PC-3 (cell line): ENCODE data around the gene FOXD1. TPM values are rescaled to one million over a fixed set of nuclear protein-coding genes. Genes with fewer than 3 reads are reported as not detected.

Source experiments
- ATAC-seq: fragments of 200-7000 bp; cut with Tn5 transposase; 2 replicates; pipeline ENCODE4 v1.9.1; 2020; ENCODE audit warnings: mild to moderate bottlenecking, moderate library complexity
- BruUV-seq: library from RNA; stranded (reverse); fragments of 400-500 nt; replicated peaks from 2 replicates; lab custom pipeline; 2021; lab: Mats Ljungman, UMichigan
- CTCF ChIA-PET: fragments of 300-600 bp; sonication (Branson Sonifier 250); formaldehyde crosslinking; loops from one replicate; lab custom pipeline; 2022; ENCODE audit warnings: antibody characterized with exemption; lab: Charles Lee
- POLR2A ChIA-PET: fragments of 300-600 bp; sonication (Branson Sonifier 250); formaldehyde crosslinking; loops from one replicate; lab custom pipeline; 2022; ENCODE audit warnings: antibody characterized with exemption; ENCODE audit not compliant: unreplicated experiment; lab: Charles Lee
- DNase-seq: peaks from one replicate; pipeline ENCODE4 v3.0.0-alpha.2; 2015
- H2AFZ ChIP-seq: fragments of 300-600 bp; sonication (generic); 2 replicates; pipeline ENCODE4 v1.6.0; 2016; ENCODE audit warnings: antibody characterized with exemption, low read length
- H3F3A ChIP-seq: fragments of 300-600 bp; sonication (generic); one replicate; pipeline ENCODE4 v1.6.0; 2017; ENCODE audit warnings: antibody characterized with exemption, low read length, control low read depth, mild to moderate bottlenecking; ENCODE audit not compliant: unreplicated experiment
- H3K27ac ChIP-seq: fragments of 300-600 bp; sonication (generic); 2 replicates; pipeline ENCODE4 v1.5.1; 2016; ENCODE audit warnings: mild to moderate bottlenecking, low read length
- H3K27me3 ChIP-seq: fragments of 300-600 bp; sonication (generic); 2 replicates; pipeline ENCODE4 v1.6.1; 2016; ENCODE audit warnings: low read length, mixed read lengths
- H3K36me3 ChIP-seq: fragments of 300-600 bp; sonication (generic); 2 replicates; pipeline ENCODE4 v1.6.1; 2016; ENCODE audit warnings: low read depth, mixed run types, low read length, mixed read lengths
- H3K4me1 ChIP-seq: fragments of 300-600 bp; sonication (generic); 2 replicates; pipeline ENCODE4 v1.5.1; 2016; ENCODE audit warnings: low read length; ENCODE audit not compliant: insufficient read depth
- H3K4me2 ChIP-seq: fragments of 300-600 bp; sonication (generic); 2 replicates; pipeline ENCODE4 v1.6.0; 2016; ENCODE audit warnings: low read length
- H3K4me3 ChIP-seq: fragments of 300-600 bp; sonication (generic); 2 replicates; pipeline ENCODE4 v1.5.1; 2016; ENCODE audit warnings: mild to moderate bottlenecking, low read length, mixed read lengths
- H3K79me2 ChIP-seq: fragments of 300-600 bp; sonication (generic); 2 replicates; pipeline ENCODE4 v1.6.1; 2017; ENCODE audit warnings: low read length, mixed read lengths
- H3K9ac ChIP-seq: fragments of 300-600 bp; sonication (generic); 2 replicates; pipeline ENCODE4 v1.6.0; 2016; ENCODE audit warnings: mild to moderate bottlenecking, low read length
- H3K9me2 ChIP-seq: fragments of 300-600 bp; sonication (generic); replicated peaks from 2 replicates; pipeline ENCODE4 v1.6.1; 2016; ENCODE audit warnings: mixed run types, low read length, mixed read lengths
- H3K9me3 ChIP-seq: fragments of 300-600 bp; sonication (generic); 2 replicates; pipeline ENCODE4 v1.6.1; 2016; ENCODE audit warnings: low read length, mixed read lengths
- H4K20me1 ChIP-seq: fragments of 300-600 bp; sonication (generic); 2 replicates; pipeline ENCODE4 v1.6.1; 2016; ENCODE audit warnings: low read length, mixed read lengths
- CTCF ChIP-seq: fragments of 300-600 bp; sonication (generic); conservative IDR thresholded peaks from 2 replicates; pipeline ENCODE4 v1.5.1; 2017; ENCODE audit warnings: antibody characterized with exemption, low read depth, mild to moderate bottlenecking, low read length
- EZH2 ChIP-seq: fragments of 300-600 bp; sonication (generic); IDR thresholded peaks from one replicate; pipeline ENCODE4 v1.6.1; 2017; ENCODE audit warnings: antibody characterized with exemption, mild to moderate bottlenecking, low read length; ENCODE audit not compliant: unreplicated experiment
- EZH2phosphoT487 ChIP-seq: fragments of 300-600 bp; sonication (generic); IDR thresholded peaks from 2 replicates; pipeline ENCODE4 v1.6.1; 2018; ENCODE audit warnings: mild to moderate bottlenecking, antibody characterized with exemption, low read length, borderline replicate concordance
- intact Hi-C: fragments of 100-400 bp; cut with micrococcal nuclease; formaldehyde crosslinking; loops from 2 replicates; pipeline ENCODE4 v1.9.0; 2023
- total RNA-seq: library from RNA; depleted of rRNA; stranded (reverse); fragments of >200 nt; gene quantifications from 2 replicates; pipeline ENCODE4 v1.2.3, GENCODE V29; 2014

FOXD1 gene
- total RNA-seq, 1 experiment from 2014 or later: 10.3 TPM

DNA sequence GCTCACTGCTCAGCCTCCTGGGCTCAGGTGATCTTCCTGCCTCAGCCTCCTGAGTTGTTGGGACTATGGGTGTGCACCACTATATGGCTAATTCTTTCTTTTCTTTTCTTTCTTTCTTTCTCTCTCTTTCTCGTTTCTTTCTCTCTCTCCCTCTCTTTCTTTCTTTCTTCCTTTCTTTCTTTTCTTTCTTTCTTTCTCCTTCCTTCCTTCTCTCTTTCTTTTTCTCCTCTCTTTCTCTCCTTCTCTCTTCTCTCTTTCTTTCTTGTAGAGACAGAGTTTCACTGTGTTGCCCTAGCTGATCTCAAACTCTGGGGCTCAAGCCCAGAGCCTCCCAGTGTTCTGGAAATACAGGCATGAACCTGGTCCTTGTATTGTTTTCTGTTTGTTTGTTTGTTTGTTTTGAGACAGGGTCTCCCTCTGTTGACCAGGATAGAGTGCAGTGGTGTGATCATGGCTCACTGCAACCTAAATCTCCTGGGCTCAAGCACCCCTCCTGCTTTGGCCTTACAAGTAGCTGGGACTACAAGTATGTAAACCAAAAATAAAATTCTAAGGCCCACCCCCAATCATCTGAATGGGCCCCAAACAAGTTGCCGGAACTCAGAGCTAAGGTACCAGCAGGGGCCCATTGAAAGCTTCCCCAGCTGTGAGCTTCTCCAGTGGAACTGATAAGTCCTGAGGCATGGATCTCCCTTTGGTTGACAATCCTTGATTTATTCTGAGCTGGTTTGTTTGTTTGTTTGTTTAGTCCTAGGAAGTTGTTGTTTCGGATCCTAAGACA, 37.7 kb upstream of the FOXD1 start:
- H3K9ac ChIP-seq: no peak overlapping the region
- no peak for ATAC-seq
- no peaks in the 10 kb centered on the region for H3K36me3 ChIP-seq
- H3K79me2 ChIP-seq: no peaks in the 10 kb centered on the region
- no peaks in the 10 kb centered on the region for H4K20me1 ChIP-seq
- TF ChIP-seq EZH2: no peak
- TF ChIP-seq CTCF: no peak
- no peak for TF ChIP-seq EZH2phosphoT487
- H3F3A ChIP-seq: no peaks in the 10 kb centered on the region
- no peak overlapping the region for H3K4me3 ChIP-seq
- intact Hi-C loops: no loop called here
- no peak overlapping the region for H2AFZ ChIP-seq
- CTCF ChIA-PET: no interaction called here
- H3K4me2 ChIP-seq: no peak overlapping the region
- no peaks in the 10 kb centered on the region; the same call in 1 of the 2 replicates for H3K4me1 ChIP-seq
- no peak for DNase-seq
- H3K9me3 ChIP-seq: no peaks in the 10 kb centered on the region
- H3K9me2 ChIP-seq: no peaks in the 10 kb centered on the region
- no peak overlapping the region for H3K27ac ChIP-seq
- POLR2A ChIA-PET: no interaction called here
- BruUV-seq: no TSS peak
- no peaks in the 10 kb centered on the region for H3K27me3 ChIP-seq

GRCh38 chr5:73485715-73486114, 37.1 kb upstream of the FOXD1 start:
- Histone ChIP-seq H3K27me3 (no peaks in the 10 kb centered on the region), H2AFZ (no peak overlapping the region), H3K4me2 (no peak overlapping the region), H3K9me3 (no peaks in the 10 kb centered on the region), H3K9me2 (no peaks in the 10 kb centered on the region), H3K79me2 (no peaks in the 10 kb centered on the region), H3K36me3 (no peaks in the 10 kb centered on the region), H3K4me3 (no peak overlapping the region), H3K27ac (no peak overlapping the region), H3F3A (no peaks in the 10 kb centered on the region), H4K20me1 (no peaks in the 10 kb centered on the region), H3K9ac (no peak overlapping the region), H3K4me1 (no peaks in the 10 kb centered on the region; the same call in 1 of the 2 replicates)
- ChIA-PET POLR2A (no interaction called here), CTCF (no interaction called here)
- intact Hi-C loops: no loop called here
- no peak for ATAC-seq
- no peak for TF ChIP-seq EZH2
- TF ChIP-seq EZH2phosphoT487: no peak
- TF ChIP-seq CTCF: no peak
- DNase-seq: no peak
- BruUV-seq: no TSS peak

DNA sequence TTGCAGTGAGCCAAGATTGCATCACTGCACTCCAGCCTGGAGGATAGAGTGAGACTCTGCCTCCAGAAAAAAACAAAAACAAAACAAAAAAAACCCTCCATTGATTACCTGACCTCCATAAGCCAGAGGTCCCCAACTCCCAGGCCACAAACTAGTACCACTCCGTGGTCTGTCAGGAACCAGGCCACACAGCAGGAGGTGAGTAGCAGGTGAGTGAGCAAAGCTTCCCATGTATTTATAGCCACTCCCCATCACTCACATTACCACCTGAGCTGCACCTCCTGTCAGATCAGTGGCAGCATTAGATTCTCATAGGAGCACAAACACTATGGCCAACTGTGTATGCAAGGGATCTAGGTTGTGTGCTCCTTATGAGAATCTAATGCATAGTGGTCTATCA, 35.9 kb upstream of the FOXD1 start:
- Histone ChIP-seq H3K27me3 (no peaks in the 10 kb centered on the region), H3K9me3 (no peaks in the 10 kb centered on the region), H3K4me2 (no peak overlapping the region), H2AFZ (no peak overlapping the region), H3K4me3 (no peak overlapping the region), H3K9ac (no peak overlapping the region), H3K36me3 (no peaks in the 10 kb centered on the region), H3K27ac (no peak overlapping the region), H3K9me2 (no peaks in the 10 kb centered on the region), H3K79me2 (no peaks in the 10 kb centered on the region), H4K20me1 (no peaks in the 10 kb centered on the region), H3K4me1 (no peaks in the 10 kb centered on the region; the same call in 1 of the 2 replicates), H3F3A (no peaks in the 10 kb centered on the region)
- no peak for ATAC-seq
- TF ChIP-seq EZH2phosphoT487 (no peak), CTCF (no peak), EZH2 (no peak)
- no TSS peak for BruUV-seq
- DNase-seq: no peak
- ChIA-PET POLR2A (no interaction called here), CTCF (no interaction called here)
- intact Hi-C loops: no loop called here
